KMS-11 (cell line): ENCODE data around the gene TPO.
"Not testable (repeated sequence)": the region's sequence is repeated elsewhere in the genome, so short reads cannot be mapped to it uniquely, and the experiment has no call there.

ENCODE experiments used
- H2AFZ ChIP-seq: fragments of 200-600 bp; sonication (generic); 2 replicates; pipeline ENCODE4 v1.6.1; 2016; ENCODE audit warnings: antibody characterized with exemption, mixed run types, low read depth
- H3K27ac ChIP-seq: fragments of 200-600 bp; sonication (generic); 2 replicates; pipeline ENCODE4 v1.6.1; 2016; ENCODE audit warnings: mild to moderate bottlenecking, mixed run types
- H3K27me3 ChIP-seq: fragments of 200-600 bp; sonication (generic); 2 replicates; pipeline ENCODE4 v1.6.1; 2017; ENCODE audit warnings: mild to moderate bottlenecking, low read depth, mixed run types, moderate library complexity; ENCODE audit not compliant: insufficient read depth
- H3K36me3 ChIP-seq: fragments of 200-600 bp; sonication (generic); 2 replicates; pipeline ENCODE4 v1.6.1; 2017; ENCODE audit warnings: mild to moderate bottlenecking, mixed run types; ENCODE audit not compliant: insufficient read depth
- H3K4me1 ChIP-seq: fragments of 200-600 bp; sonication (generic); 2 replicates; pipeline ENCODE4 v1.6.1; 2016; ENCODE audit warnings: mild to moderate bottlenecking, low read depth, mixed run types; ENCODE audit not compliant: poor library complexity, severe bottlenecking
- H3K4me2 ChIP-seq: fragments of 200-600 bp; sonication (generic); 2 replicates; pipeline ENCODE4 v1.7.0; 2016; ENCODE audit warnings: mild to moderate bottlenecking, mixed run types
- H3K4me3 ChIP-seq: fragments of 200-600 bp; sonication (generic); IDR thresholded peaks from 2 replicates; pipeline ENCODE4 v1.6.1; 2017; ENCODE audit warnings: low read depth, low read length, mixed read lengths; ENCODE audit not compliant: insufficient read depth
- H3K79me2 ChIP-seq: fragments of 200-600 bp; sonication (generic); 2 replicates; pipeline ENCODE4 v1.6.1; 2016; ENCODE audit warnings: low read depth, mixed run types; ENCODE audit not compliant: insufficient read depth
- H3K9ac ChIP-seq: fragments of 200-600 bp; sonication (generic); 2 replicates; pipeline ENCODE4 v1.6.1; 2016; ENCODE audit warnings: mild to moderate bottlenecking, mixed run types
- H4K20me1 ChIP-seq: fragments of 200-600 bp; sonication (generic); 2 replicates; pipeline ENCODE4 v1.6.1; 2016; ENCODE audit warnings: mild to moderate bottlenecking, mixed run types; ENCODE audit not compliant: insufficient read depth
- CTCF ChIP-seq: fragments of 200-600 bp; sonication (generic); conservative IDR thresholded peaks from 2 replicates; pipeline ENCODE4 v1.6.1; 2017; ENCODE audit warnings: low read depth, mild to moderate bottlenecking, antibody characterized with exemption, low read length, moderate library complexity, mixed read lengths

TPO gene

GRCh38 chr2:1375794-1376193 lies 37.5 kb upstream of the TPO start:
- Histone ChIP-seq H3K27ac (no peak overlapping the region), H3K27me3 (no peaks in the 10 kb centered on the region), H4K20me1 (no peaks in the 10 kb centered on the region)

GRCh38 chr2:1377473-1377872 lies 35.8 kb upstream of the TPO start:
- no peak for TF ChIP-seq CTCF
- no peak overlapping the region for H3K4me3 ChIP-seq
- no peaks in the 10 kb centered on the region for H4K20me1 ChIP-seq
- no peak overlapping the region for H3K27ac ChIP-seq
- no peaks in the 10 kb centered on the region for H3K4me1 ChIP-seq
- no peak overlapping the region for H3K4me2 ChIP-seq
- H3K27me3 ChIP-seq: no peaks in the 10 kb centered on the region
- H3K9ac ChIP-seq: no peak overlapping the region
- no peaks in the 10 kb centered on the region for H3K36me3 ChIP-seq
- no peak overlapping the region for H2AFZ ChIP-seq
- no peaks in the 10 kb centered on the region for H3K79me2 ChIP-seq

More at GRCh38 chr2:1375794-1376193, 37.5 kb upstream of the TPO start:
- H3K4me1 ChIP-seq: no peaks in the 10 kb centered on the region
- no peaks in the 10 kb centered on the region for H3K79me2 ChIP-seq
- no peaks in the 10 kb centered on the region for H3K36me3 ChIP-seq
- H3K4me3 ChIP-seq: no peak overlapping the region
- no peak overlapping the region for H3K9ac ChIP-seq
- no peak overlapping the region for H3K4me2 ChIP-seq
- no peak overlapping the region for H2AFZ ChIP-seq
- TF ChIP-seq CTCF: no peak

GRCh38 chr2:1378456-1379150 lies 34.7 kb upstream of the TPO start:
- H3K27me3 ChIP-seq: no peaks in the 10 kb centered on the region

GRCh38 chr2:1381644-1382043 lies 31.6 kb upstream of the TPO start:
- Histone ChIP-seq H3K79me2 (no peaks in the 10 kb centered on the region), H3K9ac (no peak overlapping the region), H3K27me3 (no peaks in the 10 kb centered on the region), H2AFZ (no peak overlapping the region), H3K4me1 (no peaks in the 10 kb centered on the region), H3K4me3 (no peak overlapping the region), H3K4me2 (no peak overlapping the region), H4K20me1 (no peaks in the 10 kb centered on the region), H3K36me3 (no peaks in the 10 kb centered on the region), H3K27ac (no peak overlapping the region)
- no peak for TF ChIP-seq CTCF

More at GRCh38 chr2:1378456-1379150, 34.7 kb upstream of the TPO start:
- Histone ChIP-seq H3K27ac (no peak overlapping the region), H4K20me1 (no peaks in the 10 kb centered on the region), H3K9ac (no peak overlapping the region), H3K36me3 (no peaks in the 10 kb centered on the region), H2AFZ (no peak overlapping the region), H3K79me2 (no peaks in the 10 kb centered on the region), H3K4me2 (no peak overlapping the region), H3K4me1 (no peaks in the 10 kb centered on the region), H3K4me3 (no peak overlapping the region)
- no peak for TF ChIP-seq CTCF

- not testable (repeated sequence) for H3K9ac ChIP-seq, H3K36me3 ChIP-seq, H3K79me2 ChIP-seq, H2AFZ ChIP-seq, H3K27me3 ChIP-seq, H3K4me1 ChIP-seq, H3K27ac ChIP-seq, H3K4me2 ChIP-seq, H3K4me3 ChIP-seq, H4K20me1 ChIP-seq
These were observed 25.1 kb upstream of the TPO start for GRCh38 chr2:1387954-1388725.

- not testable (repeated sequence) for H3K4me1 ChIP-seq, H4K20me1 ChIP-seq, H3K27ac ChIP-seq, H3K9ac ChIP-seq, H2AFZ ChIP-seq, H3K36me3 ChIP-seq, H3K27me3 ChIP-seq, H3K4me3 ChIP-seq, H3K79me2 ChIP-seq, H3K4me2 ChIP-seq
These were observed 23.1 kb upstream of the TPO start for GRCh38 chr2:1390118-1390517.
